H9 (cell line): ENCODE results near the gene BIRC3. TPM values are rescaled to one million over a fixed set of nuclear protein-coding genes. Genes with fewer than 3 reads are reported as not detected.

Experiments used
- DNase-seq: peaks from one replicate; pipeline ENCODE4 v3.0.0-alpha.2; 2017
- H2AFZ ChIP-seq: one replicate; pipeline ENCODE4 v1.6.1; 2013; ENCODE audit warnings: mild to moderate bottlenecking, low read length, control low read depth, moderate library complexity
- H2AK5ac ChIP-seq: 2 replicates; pipeline ENCODE4 v1.6.1; 2013; ENCODE audit warnings: low read length, control low read depth, mixed read lengths; ENCODE audit not compliant: insufficient read length
- H2BK120ac ChIP-seq: one replicate; pipeline ENCODE4 v1.6.1; 2013; ENCODE audit warnings: low read depth, mild to moderate bottlenecking, low read length, control low read depth, inconsistent platforms; ENCODE audit not compliant: poor library complexity, severe bottlenecking
- H2BK12ac ChIP-seq: 2 replicates; pipeline ENCODE4 v1.6.1; 2013; ENCODE audit warnings: low read length, control low read depth, mixed read lengths, low read depth; ENCODE audit not compliant: insufficient read length
- H2BK15ac ChIP-seq: 2 replicates; pipeline ENCODE4 v1.6.1; 2013; ENCODE audit warnings: low read depth, low read length, control low read depth
- H2BK20ac ChIP-seq: one replicate; pipeline ENCODE4 v1.6.1; 2013; ENCODE audit warnings: low read depth, mild to moderate bottlenecking, low read length, control low read depth, inconsistent platforms; ENCODE audit not compliant: poor library complexity, severe bottlenecking
- H2BK5ac ChIP-seq: 2 replicates; pipeline ENCODE4 v1.6.1; 2013; ENCODE audit warnings: low read length, control low read depth, mixed read lengths; ENCODE audit not compliant: insufficient read length
- H3K14ac ChIP-seq: 2 replicates; pipeline ENCODE4 v1.6.1; 2013; ENCODE audit warnings: low read length, control low read depth; ENCODE audit not compliant: insufficient read depth
- H3K18ac ChIP-seq: 2 replicates; pipeline ENCODE4 v1.6.1; 2013; ENCODE audit warnings: low read depth, mild to moderate bottlenecking, mixed read lengths, low read length, control low read depth; ENCODE audit not compliant: insufficient read length
- H3K23ac ChIP-seq: 2 replicates; pipeline ENCODE4 v1.6.1; 2013; ENCODE audit warnings: low read length, control low read depth, mixed read lengths, low read depth; ENCODE audit not compliant: insufficient read length
- H3K23me2 ChIP-seq: 2 replicates; pipeline ENCODE4 v1.6.1; 2013; ENCODE audit warnings: low read depth, mild to moderate bottlenecking, mixed read lengths, low read length, control low read depth; ENCODE audit not compliant: insufficient read length, poor library complexity, severe bottlenecking
- H3K27ac ChIP-seq: 2 replicates; pipeline ENCODE4 v1.5.1; 2013; ENCODE audit warnings: low read length, control low read depth, mixed read lengths, low read depth; ENCODE audit not compliant: insufficient read length
- H3K27me3 ChIP-seq: 2 replicates; pipeline ENCODE4 v1.6.1; 2013; ENCODE audit warnings: low read length, control low read depth, inconsistent platforms; ENCODE audit not compliant: insufficient read depth
- H3K4ac ChIP-seq: 2 replicates; pipeline ENCODE4 v1.6.1; 2013; ENCODE audit warnings: low read depth, mild to moderate bottlenecking, control low read depth, inconsistent platforms, low read length, moderate library complexity
- H3K4me1 ChIP-seq: 2 replicates; pipeline ENCODE4 v1.6.1; 2013; ENCODE audit warnings: low read length, control low read depth, inconsistent platforms; ENCODE audit not compliant: insufficient read depth
- H3K4me2 ChIP-seq: 2 replicates; pipeline ENCODE4 v1.6.1; 2013; ENCODE audit warnings: low read length, control low read depth, mixed read lengths; ENCODE audit not compliant: insufficient read length, insufficient read depth
- H3K56ac ChIP-seq: 2 replicates; pipeline ENCODE4 v1.6.1; 2013; ENCODE audit warnings: low read depth, mild to moderate bottlenecking, mixed read lengths, low read length, control low read depth; ENCODE audit not compliant: insufficient read length
- H3K79me1 ChIP-seq: 2 replicates; pipeline ENCODE4 v1.6.1; 2013; ENCODE audit warnings: low read depth, mild to moderate bottlenecking, moderate library complexity, low read length, control low read depth, inconsistent platforms; ENCODE audit not compliant: insufficient read depth, poor library complexity, severe bottlenecking
- H3K79me2 ChIP-seq: 2 replicates; pipeline ENCODE4 v1.6.1; 2013; ENCODE audit warnings: low read length, control low read depth, inconsistent platforms; ENCODE audit not compliant: insufficient read depth
- H3K9ac ChIP-seq: 2 replicates; pipeline ENCODE4 v1.6.1; 2013; ENCODE audit warnings: low read length, control low read depth, mixed read lengths; ENCODE audit not compliant: insufficient read length; ENCODE audit errors: extremely low read depth
- H3K9me3 ChIP-seq: one replicate; pipeline ENCODE4 v1.6.1; 2013; ENCODE audit warnings: low read depth, low read length, inconsistent platforms; ENCODE audit not compliant: control insufficient read depth
- H3T11ph ChIP-seq: one replicate; pipeline ENCODE4 v1.6.1; 2013; ENCODE audit warnings: mild to moderate bottlenecking, low read length, control low read depth, inconsistent platforms
- H4K20me1 ChIP-seq: one replicate; pipeline ENCODE4 v1.6.1; 2013; ENCODE audit not compliant: control insufficient read depth, insufficient read length, insufficient read depth
- H4K5ac ChIP-seq: 2 replicates; pipeline ENCODE4 v1.6.1; 2013; ENCODE audit warnings: low read depth, mild to moderate bottlenecking, mixed read lengths, low read length, control low read depth; ENCODE audit not compliant: insufficient read length
- H4K8ac ChIP-seq: replicated peaks from 2 replicates; pipeline ENCODE4 v1.6.1; 2013; ENCODE audit warnings: low read length, control low read depth, mixed read lengths, low read depth; ENCODE audit not compliant: insufficient read length
- H4K91ac ChIP-seq: 2 replicates; pipeline ENCODE4 v1.6.1; 2013; ENCODE audit warnings: low read depth, mild to moderate bottlenecking, moderate library complexity, mixed read lengths, low read length, control low read depth; ENCODE audit not compliant: insufficient read length
- H3K27ac Mint-ChIP-seq, 3 experiments: 2 replicates in 2 of 3; 3 replicates in 1 of 3; pipeline ENCODE4 v1.8.0; 2020 to 2021; ENCODE audit warnings: mixed read lengths in 3 of 3, mild to moderate bottlenecking in 1 of 3, moderate library complexity in 1 of 3
- H3K27me3 Mint-ChIP-seq: 2 replicates; pipeline ENCODE4 v1.8.0; 2021; ENCODE audit warnings: low read depth, mild to moderate bottlenecking, moderate library complexity, mixed read lengths
- H3K36me3 Mint-ChIP-seq, 3 experiments: 2 replicates in 2 of 3; 3 replicates in 1 of 3; pipeline ENCODE4 v1.8.0; 2020 to 2021; ENCODE audit warnings: low read depth in 3 of 3, mixed read lengths in 3 of 3; ENCODE audit not compliant: insufficient read depth in 1 of 3
- H3K4me1 Mint-ChIP-seq, 2 experiments: 2 replicates each; pipeline ENCODE4 v1.8.0; 2020; ENCODE audit warnings: mixed read lengths in 2 of 2
- H3K4me3 Mint-ChIP-seq, 2 experiments: 2 replicates in 1 of 2; 3 replicates in 1 of 2; pipeline ENCODE4 v1.8.0; 2020 to 2021; ENCODE audit warnings: mild to moderate bottlenecking in 2 of 2, mixed read lengths in 2 of 2, moderate library complexity in 1 of 2
- H3K9me3 Mint-ChIP-seq, 2 experiments: 2 replicates in 1 of 2; 3 replicates in 1 of 2; pipeline ENCODE4 v1.8.0; 2020; ENCODE audit warnings: mild to moderate bottlenecking in 2 of 2, mixed read lengths in 2 of 2, moderate library complexity in 1 of 2
- CTCF ChIP-seq: fragments of 200-600 bp; sonication (generic); conservative IDR thresholded peaks from 3 replicates; pipeline ENCODE4 v1.8.0; 2021; ENCODE audit warnings: antibody characterized with exemption, mild to moderate bottlenecking
- WGBS: extraction: QIAGEN DNeasy Blood & Tissue Kit; methylation state at CpG from one replicate; pipeline ENCODE4 v1.1.7; 2013; ENCODE audit warnings: missing lambda C conversion rate, low lambda C conversion rate, mixed read lengths; ENCODE audit not compliant: insufficient read length; ENCODE audit errors: extremely low coverage; 5-methylcytosine and 5-hydroxymethylcytosine counted together
- total RNA-seq: library from RNA; stranded (reverse); gene quantifications from 2 replicates; pipeline ENCODE4 v1.2.1, GENCODE V29; 2021

Gene BIRC3
- total RNA-seq, 1 experiment from 2014 or later: 0.04 TPM

DNA sequence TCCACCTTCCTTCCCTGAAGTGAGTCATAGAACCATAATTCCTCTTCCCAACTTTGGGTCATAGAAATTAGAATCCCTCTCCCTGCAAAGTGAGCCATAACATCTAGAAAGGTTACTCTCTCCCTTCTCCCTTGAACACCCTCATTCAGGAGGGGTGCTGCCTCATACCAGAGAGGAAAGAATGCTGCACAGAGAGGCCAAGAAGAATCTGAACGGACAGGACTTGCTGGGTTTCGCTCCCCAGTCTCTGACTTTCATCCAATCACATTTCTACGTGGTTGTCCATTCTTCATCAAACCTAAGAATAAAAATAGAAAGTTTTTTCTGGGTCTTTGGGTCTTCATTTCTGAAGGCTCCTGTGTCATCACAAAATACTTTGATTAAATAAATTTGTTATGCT lies 31.0 kb upstream of the BIRC3 start:
- Histone ChIP-seq H2BK15ac (no peak overlapping the region), H2BK20ac (no peak overlapping the region), H3K9ac (no peak overlapping the region), H3K27me3 (no peaks in the 10 kb centered on the region), H3K4me1 (no peaks in the 10 kb centered on the region; the same call in 1 of the 2 replicates), H3K9me3 (no peaks in the 10 kb centered on the region), H2BK12ac (no peak overlapping the region), H3K56ac (no peak overlapping the region), H2BK120ac (no peak overlapping the region), H3K23ac (no peak overlapping the region), H3K18ac (no peak overlapping the region), H3K79me2 (no peaks in the 10 kb centered on the region), H3K4me2 (no peak overlapping the region), H2AK5ac (no peak overlapping the region), H3K4ac (no peak overlapping the region), H4K20me1 (no peaks in the 10 kb centered on the region), H3K14ac (no peak overlapping the region), H3K79me1 (no peaks in the 10 kb centered on the region), H4K5ac (no peak overlapping the region), H4K91ac (no peak overlapping the region), H2AFZ (no peak overlapping the region), H4K8ac (no peak overlapping the region), H2BK5ac (no peak overlapping the region), H3K23me2 (no peaks in the 10 kb centered on the region), H3T11ph (no peak overlapping the region), H3K27ac (no peak overlapping the region)
- Mint-ChIP-seq H3K27me3 (no peaks in the 10 kb centered on the region), H3K9me3 (no peaks in the 10 kb centered on the region), H3K27ac (no peak overlapping the region), H3K4me1 (peaks cover 13 to 16% of the 10 kb centered on the region in 2 experiments), H3K36me3 (0 out of 7 replicates have a peak, but pooled peaks cover 0 to 8% (median 0%) of the 10 kb centered on the region in 3 experiments), H3K4me3 (no peak overlapping the region)
- TF ChIP-seq CTCF: no peak
- no peak for DNase-seq
- WGBS: no CpG with 5 or more reads among the region's 3 CpGs
